ENCODE data around the gene ATF7IP2. TPM values are rescaled to one million over a fixed set of nuclear protein-coding genes. Genes with fewer than 3 reads are reported as not detected.
A peak's percentile ranks its signal among the peaks of the same experiment; 100 is the strongest.

Gene ATF7IP2
- total and polyA plus RNA-seq, 2 of the 13 experiments (the other 11 are each of a cell fraction or from before 2014, with no cell fraction given) = 117 to 217 TPM

DNA sequence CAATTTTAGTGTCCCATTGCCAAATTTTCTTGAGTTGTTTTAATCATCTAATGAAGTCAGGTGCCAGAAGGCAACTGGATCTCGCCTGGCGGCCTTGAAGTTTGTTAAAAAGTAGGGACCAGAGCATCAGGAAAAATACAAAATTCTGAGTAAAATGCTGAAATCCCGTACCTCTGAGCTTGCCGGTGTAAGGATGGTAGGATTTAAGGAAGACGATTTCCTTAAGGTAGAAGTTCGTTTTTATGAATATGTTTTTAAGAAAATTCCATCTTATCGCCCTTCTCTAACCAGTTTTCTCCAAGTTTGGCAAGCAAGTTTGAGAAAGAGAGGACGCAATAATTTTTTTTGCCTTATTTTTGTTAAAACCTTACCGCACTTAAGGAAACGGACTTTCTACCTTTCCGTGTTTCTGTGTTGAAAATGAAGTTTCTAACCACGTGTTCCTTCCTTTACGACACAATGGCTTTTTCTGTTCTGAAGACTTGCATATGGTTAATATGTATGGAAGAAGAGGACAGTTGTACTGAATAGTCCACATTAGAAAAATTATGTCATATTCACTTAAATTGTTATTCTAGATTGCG lies 748 bp downstream of the ATF7IP2 start (continued):
- TF ChIP-seq, protein P1, sequence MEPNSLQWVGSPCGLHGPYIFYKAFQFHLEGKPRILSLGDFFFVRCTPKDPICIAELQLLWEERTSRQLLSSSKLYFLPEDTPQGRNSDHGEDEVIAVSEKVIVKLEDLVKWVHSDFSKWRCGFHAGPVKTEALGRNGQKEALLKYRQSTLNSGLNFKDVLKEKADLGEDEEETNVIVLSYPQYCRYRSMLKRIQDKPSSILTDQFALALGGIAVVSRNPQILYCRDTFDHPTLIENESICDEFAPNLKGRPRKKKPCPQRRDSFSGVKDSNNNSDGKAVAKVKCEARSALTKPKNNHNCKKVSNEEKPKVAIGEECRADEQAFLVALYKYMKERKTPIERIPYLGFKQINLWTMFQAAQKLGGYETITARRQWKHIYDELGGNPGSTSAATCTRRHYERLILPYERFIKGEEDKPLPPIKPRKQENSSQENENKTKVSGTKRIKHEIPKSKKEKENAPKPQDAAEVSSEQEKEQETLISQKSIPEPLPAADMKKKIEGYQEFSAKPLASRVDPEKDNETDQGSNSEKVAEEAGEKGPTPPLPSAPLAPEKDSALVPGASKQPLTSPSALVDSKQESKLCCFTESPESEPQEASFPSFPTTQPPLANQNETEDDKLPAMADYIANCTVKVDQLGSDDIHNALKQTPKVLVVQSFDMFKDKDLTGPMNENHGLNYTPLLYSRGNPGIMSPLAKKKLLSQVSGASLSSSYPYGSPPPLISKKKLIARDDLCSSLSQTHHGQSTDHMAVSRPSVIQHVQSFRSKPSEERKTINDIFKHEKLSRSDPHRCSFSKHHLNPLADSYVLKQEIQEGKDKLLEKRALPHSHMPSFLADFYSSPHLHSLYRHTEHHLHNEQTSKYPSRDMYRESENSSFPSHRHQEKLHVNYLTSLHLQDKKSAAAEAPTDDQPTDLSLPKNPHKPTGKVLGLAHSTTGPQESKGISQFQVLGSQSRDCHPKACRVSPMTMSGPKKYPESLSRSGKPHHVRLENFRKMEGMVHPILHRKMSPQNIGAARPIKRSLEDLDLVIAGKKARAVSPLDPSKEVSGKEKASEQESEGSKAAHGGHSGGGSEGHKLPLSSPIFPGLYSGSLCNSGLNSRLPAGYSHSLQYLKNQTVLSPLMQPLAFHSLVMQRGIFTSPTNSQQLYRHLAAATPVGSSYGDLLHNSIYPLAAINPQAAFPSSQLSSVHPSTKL (CRISPR knock-in tag; IDR thresholded peaks at IDR 0.05) = peak; percentile 4; the same call in 1 of the 2 replicates
- no peak for TF ChIP-seq ZNF556 (CRISPR knock-in tag; IDR thresholded peaks at IDR 0.05; ENCODE audit: borderline replicate concordance)
- no peak for TF ChIP-seq ZBTB38 (CRISPR knock-in tag; IDR thresholded peaks at IDR 0.05)
- no peak for TF ChIP-seq KLF16 (CRISPR knock-in tag; IDR thresholded peaks at IDR 0.05)
- no peak for TF ChIP-seq ZNF383 (CRISPR knock-in tag; IDR thresholded peaks at IDR 0.05; ENCODE audit: borderline replicate concordance)
- TF ChIP-seq DNMT1 (CRISPR knock-in tag; IDR thresholded peaks at IDR 0.05) = no peak
- no peak for TF ChIP-seq RXRB (CRISPR knock-in tag; IDR thresholded peaks at IDR 0.05; ENCODE audit: borderline replicate concordance)
- TF ChIP-seq ZNF33B (CRISPR knock-in tag; IDR thresholded peaks at IDR 0.05) = no peak
- TF ChIP-seq ZNF768 (CRISPR knock-in tag; IDR thresholded peaks at IDR 0.05) = no peak
- TF ChIP-seq NR2F1 (CRISPR knock-in tag; IDR thresholded peaks at IDR 0.05) = no peak
- TF ChIP-seq, protein P2, sequence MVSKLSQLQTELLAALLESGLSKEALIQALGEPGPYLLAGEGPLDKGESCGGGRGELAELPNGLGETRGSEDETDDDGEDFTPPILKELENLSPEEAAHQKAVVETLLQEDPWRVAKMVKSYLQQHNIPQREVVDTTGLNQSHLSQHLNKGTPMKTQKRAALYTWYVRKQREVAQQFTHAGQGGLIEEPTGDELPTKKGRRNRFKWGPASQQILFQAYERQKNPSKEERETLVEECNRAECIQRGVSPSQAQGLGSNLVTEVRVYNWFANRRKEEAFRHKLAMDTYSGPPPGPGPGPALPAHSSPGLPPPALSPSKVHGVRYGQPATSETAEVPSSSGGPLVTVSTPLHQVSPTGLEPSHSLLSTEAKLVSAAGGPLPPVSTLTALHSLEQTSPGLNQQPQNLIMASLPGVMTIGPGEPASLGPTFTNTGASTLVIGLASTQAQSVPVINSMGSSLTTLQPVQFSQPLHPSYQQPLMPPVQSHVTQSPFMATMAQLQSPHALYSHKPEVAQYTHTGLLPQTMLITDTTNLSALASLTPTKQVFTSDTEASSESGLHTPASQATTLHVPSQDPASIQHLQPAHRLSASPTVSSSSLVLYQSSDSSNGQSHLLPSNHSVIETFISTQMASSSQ (IDR thresholded peaks at IDR 0.05; ENCODE audit: low read depth) = 0 out of 2 replicates have a peak, but pooled peaks have one; percentile 13
- TF ChIP-seq, protein P2 (CRISPR knock-in tag; IDR thresholded peaks at IDR 0.05; ENCODE audit: borderline replicate concordance) = no peak
- TF ChIP-seq DPF2 (CRISPR knock-in tag; IDR thresholded peaks at IDR 0.05; ENCODE audit: borderline replicate concordance, low read depth) = no peak
- peak; percentile 80; the same call in 1 of the 2 replicates for TF ChIP-seq MXD4 (CRISPR knock-in tag; IDR thresholded peaks at IDR 0.05)
- TF ChIP-seq CENPX (CRISPR knock-in tag; IDR thresholded peaks at IDR 0.05) = no peak
- TF ChIP-seq ZFP36L2 (CRISPR knock-in tag; IDR thresholded peaks at IDR 0.05) = no peak
- TF ChIP-seq BHLHE40 (IDR thresholded peaks at IDR 0.05; ENCODE audit: low read length) = no peak
- TF ChIP-seq KDM1A (CRISPR knock-in tag; IDR thresholded peaks at IDR 0.05) = no peak
- TF ChIP-seq ZNF619 (CRISPR knock-in tag; IDR thresholded peaks at IDR 0.05) = no peak
- TF ChIP-seq, protein P3, sequence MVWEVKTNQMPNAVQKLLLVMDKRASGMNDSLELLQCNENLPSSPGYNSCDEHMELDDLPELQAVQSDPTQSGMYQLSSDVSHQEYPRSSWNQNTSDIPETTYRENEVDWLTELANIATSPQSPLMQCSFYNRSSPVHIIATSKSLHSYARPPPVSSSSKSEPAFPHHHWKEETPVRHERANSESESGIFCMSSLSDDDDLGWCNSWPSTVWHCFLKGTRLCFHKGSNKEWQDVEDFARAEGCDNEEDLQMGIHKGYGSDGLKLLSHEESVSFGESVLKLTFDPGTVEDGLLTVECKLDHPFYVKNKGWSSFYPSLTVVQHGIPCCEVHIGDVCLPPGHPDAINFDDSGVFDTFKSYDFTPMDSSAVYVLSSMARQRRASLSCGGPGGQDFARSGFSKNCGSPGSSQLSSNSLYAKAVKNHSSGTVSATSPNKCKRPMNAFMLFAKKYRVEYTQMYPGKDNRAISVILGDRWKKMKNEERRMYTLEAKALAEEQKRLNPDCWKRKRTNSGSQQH (CRISPR knock-in tag; IDR thresholded peaks at IDR 0.05; ENCODE audit: low read depth) = peak; percentile 73; the same call in 1 of the 2 replicates
- peak; percentile 14; the same call in 1 of the 2 replicates for TF ChIP-seq ELF3 (CRISPR knock-in tag; IDR thresholded peaks at IDR 0.05)
- TF ChIP-seq DMAP1 (CRISPR knock-in tag; IDR thresholded peaks at IDR 0.05) = peak; percentile 31; the same call in 1 of the 2 replicates
- peak; percentile 23; the same call in 1 of the 2 replicates for TF ChIP-seq KDM5A (IDR thresholded peaks at IDR 0.05; ENCODE audit: borderline replicate concordance, low read length)
